Measurements from ENCODE around the gene TPPP.
"Not testable (repeated sequence)": the region's sequence is repeated elsewhere in the genome, so short reads cannot be mapped to it uniquely, and the experiment has no call there.

GRCh38 chr5:715636-716035 lies 22.5 kb upstream of the TPPP start:
- not testable (repeated sequence) for TF ChIP-seq CTCF (IDR thresholded peaks at IDR 0.05; ENCODE audit: insufficient read depth, low read length, poor library complexity, severe bottlenecking); EZH2phosphoT487 (conservative IDR thresholded peaks at IDR 0.05; ENCODE audit: low read length)
